DOHH2 (cell line): ENCODE results near the gene APOH.

Experiments used
- EZH2phosphoT487 ChIP-seq: fragments of 200-600 bp; sonication (generic); IDR thresholded peaks from 2 replicates; pipeline ENCODE4 v1.6.1; 2017; ENCODE audit warnings: borderline replicate concordance, mild to moderate bottlenecking, antibody characterized with exemption, low read length, moderate library complexity, mixed read lengths
- TF ChIP-seq, protein P1 (sequence below): fragments of 200-600 bp; sonication (generic); IDR thresholded peaks from one replicate; pipeline ENCODE4 v1.5.1; 2014; ENCODE audit warnings: antibody characterized with exemption, mild to moderate bottlenecking, low read depth, low read length; ENCODE audit not compliant: poor library complexity, severe bottlenecking

DNA sequence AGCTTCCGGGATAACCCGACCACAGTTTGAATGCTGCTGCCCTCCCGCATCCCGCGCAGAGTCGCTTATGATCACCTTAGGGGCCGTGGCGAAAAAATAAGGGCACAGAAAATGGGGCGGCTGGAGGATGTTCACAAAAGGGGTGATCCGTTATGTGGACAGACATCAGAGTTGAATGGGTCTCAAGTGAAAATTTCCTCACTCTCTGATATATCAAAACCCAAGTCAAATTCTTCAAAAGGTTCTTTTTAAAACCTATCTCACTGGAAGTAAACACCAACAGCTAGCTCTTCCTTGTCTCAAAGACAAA lies 36.9 kb downstream of the APOH start:
- TF ChIP-seq, protein P1, sequence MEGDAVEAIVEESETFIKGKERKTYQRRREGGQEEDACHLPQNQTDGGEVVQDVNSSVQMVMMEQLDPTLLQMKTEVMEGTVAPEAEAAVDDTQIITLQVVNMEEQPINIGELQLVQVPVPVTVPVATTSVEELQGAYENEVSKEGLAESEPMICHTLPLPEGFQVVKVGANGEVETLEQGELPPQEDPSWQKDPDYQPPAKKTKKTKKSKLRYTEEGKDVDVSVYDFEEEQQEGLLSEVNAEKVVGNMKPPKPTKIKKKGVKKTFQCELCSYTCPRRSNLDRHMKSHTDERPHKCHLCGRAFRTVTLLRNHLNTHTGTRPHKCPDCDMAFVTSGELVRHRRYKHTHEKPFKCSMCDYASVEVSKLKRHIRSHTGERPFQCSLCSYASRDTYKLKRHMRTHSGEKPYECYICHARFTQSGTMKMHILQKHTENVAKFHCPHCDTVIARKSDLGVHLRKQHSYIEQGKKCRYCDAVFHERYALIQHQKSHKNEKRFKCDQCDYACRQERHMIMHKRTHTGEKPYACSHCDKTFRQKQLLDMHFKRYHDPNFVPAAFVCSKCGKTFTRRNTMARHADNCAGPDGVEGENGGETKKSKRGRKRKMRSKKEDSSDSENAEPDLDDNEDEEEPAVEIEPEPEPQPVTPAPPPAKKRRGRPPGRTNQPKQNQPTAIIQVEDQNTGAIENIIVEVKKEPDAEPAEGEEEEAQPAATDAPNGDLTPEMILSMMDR: no peak
- TF ChIP-seq EZH2phosphoT487: no peak
